K562 (cell line): ENCODE data around the gene FABP3. TPM values are rescaled to one million over a fixed set of nuclear protein-coding genes. Genes with fewer than 3 reads are reported as not detected.

ENCODE experiments used
- CBX5 ChIP-seq: IDR thresholded peaks from 2 replicates; pipeline ENCODE4 v1.6.1; 2014; ENCODE audit warnings: low read depth, borderline replicate concordance
- EZH2 ChIP-seq: IDR thresholded peaks from 2 replicates; pipeline ENCODE4 v1.6.1; 2012; ENCODE audit warnings: low read depth, mild to moderate bottlenecking, inconsistent platforms, low read length, borderline replicate concordance
- FOXJ3 ChIP-seq: sonication (generic); formaldehyde crosslinking; IDR thresholded peaks from 2 replicates; pipeline ENCODE4 v1.4.0; 2020; ENCODE audit warnings: mild to moderate bottlenecking, missing genetic modification reagents
- GABPB2 ChIP-seq: fragments of 250-450 bp; sonication (Bioruptor Pico); conservative IDR thresholded peaks from 2 replicates; pipeline ENCODE4 v1.5.1; 2021; ENCODE audit warnings: mild to moderate bottlenecking
- JUND ChIP-seq, 2 experiments: IDR thresholded peaks; 2 replicates in 1 of 2; 3 replicates in 1 of 2; pipeline ENCODE4 v1.6.1; 2011; ENCODE audit warnings: borderline replicate concordance in 2 of 2, low read depth in 2 of 2, low read length in 2 of 2, improper control_type of control experiment in 1 of 2, missing biosample characterization in 1 of 2, missing genetic modification characterization in 1 of 2, missing genetic modification reagents in 1 of 2
- KAT7 ChIP-seq: sonication (generic); formaldehyde crosslinking; IDR thresholded peaks from 2 replicates; pipeline ENCODE4 v1.8.0; 2022; ENCODE audit warnings: missing genetic modification reagents, mild to moderate bottlenecking, borderline replicate concordance
- LEF1 ChIP-seq: fragments of 450-650 bp; IDR thresholded peaks from 2 replicates; pipeline ENCODE4 v1.6.1; 2016; ENCODE audit warnings: mild to moderate bottlenecking
- MCM3 ChIP-seq: fragments of 450-650 bp; IDR thresholded peaks from 2 replicates; pipeline ENCODE4 v1.6.1; 2016
- NR2F6 ChIP-seq: fragments of 450-650 bp; formaldehyde crosslinking; IDR thresholded peaks from 2 replicates; pipeline ENCODE4 v1.4.0; 2020; ENCODE audit warnings: mild to moderate bottlenecking
- POLR3G ChIP-seq: IDR thresholded peaks from 2 replicates; pipeline ENCODE4 v1.6.1; 2011; ENCODE audit not compliant: insufficient read length, insufficient replicate concordance; ENCODE audit errors: extremely low read depth
- PTRF ChIP-seq: fragments of 450-650 bp; IDR thresholded peaks from 2 replicates; pipeline ENCODE4 v1.6.1; 2016; ENCODE audit warnings: mild to moderate bottlenecking, missing genetic modification characterization, missing compliant biosample characterization
- RFX1 ChIP-seq: fragments of 450-650 bp; IDR thresholded peaks from 2 replicates; pipeline ENCODE4 v1.6.1; 2016; ENCODE audit warnings: mild to moderate bottlenecking, moderate library complexity
- ZNF436 ChIP-seq: fragments of 250-450, 450-650 bp; sonication (Bioruptor Pico); formaldehyde crosslinking; IDR thresholded peaks from 2 replicates; pipeline ENCODE4 v1.7.0; 2020; ENCODE audit warnings: mild to moderate bottlenecking
- ZNF57 ChIP-seq: fragments of 450-650 bp; formaldehyde crosslinking; IDR thresholded peaks from 2 replicates; pipeline ENCODE4 v1.4.0; 2020; ENCODE audit warnings: mild to moderate bottlenecking, moderate library complexity
- ZNF589 ChIP-seq: fragments of 200-800 bp; sonication (Bioruptor generic); IDR thresholded peaks from 2 replicates; pipeline ENCODE4 v1.6.1; 2016; ENCODE audit warnings: low read depth, missing genetic modification characterization, missing compliant biosample characterization
- ZNF644 ChIP-seq: fragments of 200-800 bp; sonication (Bioruptor generic); IDR thresholded peaks from 2 replicates; pipeline ENCODE4 v1.6.1; 2016; ENCODE audit warnings: low read depth, missing genetic modification characterization, missing compliant biosample characterization
- ZNF785 ChIP-seq: fragments of 250-450 bp; sonication (Bioruptor Pico); IDR thresholded peaks from 2 replicates; pipeline ENCODE4 v1.4.0; 2020; ENCODE audit warnings: mild to moderate bottlenecking
- ZNF79 ChIP-seq: fragments of 250-450 bp; sonication (Bioruptor Pico); IDR thresholded peaks from 2 replicates; pipeline ENCODE4 v1.4.0; 2020; ENCODE audit warnings: low read depth, mild to moderate bottlenecking, moderate library complexity
- polyA plus RNA-seq, 8 experiments: library from polyadenylated mRNA; depleted of rRNA in 4 of 8; stranded (reverse) in 5 of 8; unstranded in 3 of 8; fragments of >200 nt; fragmentation: Nextera tagmentation in 2 of 8; fragmentation: Illumina TruSeq in 1 of 8; extraction: Ambion mirVana in 2 of 8; extraction: Trizol in 1 of 8; gene quantifications; 2 replicates each; pipeline versions ENCODE4 v1.2.1 to v1.2.3, GENCODE V29; 2011 to 2014; ENCODE audit warnings: inconsistent platforms in 1 of 8, missing spikeins in 1 of 8
- total RNA-seq, 7 experiments: library from RNA; depleted of rRNA in 6 of 7; stranded (reverse); fragments of >200 nt in 6 of 7; fragmentation: Illumina TruSeq in 2 of 7; extraction: Trizol in 2 of 7; gene quantifications; 2 replicates each; pipeline versions ENCODE4 v1.2.1 to v1.2.3, GENCODE V29; 2011 to 2021; ENCODE audit warnings: low replicate concordance in 1 of 7
- TF ChIP-seq, protein P1 (sequence below), 2 experiments: fragments of 150-350 bp in 1 of 2; IDR thresholded peaks; 2 replicates each; pipeline ENCODE4 v1.6.1; 2012 to 2016; ENCODE audit warnings: low read depth in 2 of 2, low read length in 2 of 2, mild to moderate bottlenecking in 1 of 2, moderate library complexity in 1 of 2
- TF ChIP-seq, protein P2 (sequence below): IDR thresholded peaks from 3 replicates; pipeline ENCODE4 v1.6.1; 2011; ENCODE audit warnings: borderline replicate concordance, mild to moderate bottlenecking; ENCODE audit not compliant: insufficient read length, insufficient read depth
- TF ChIP-seq, protein P3 (sequence below): fragments of 250-450 bp; sonication (Bioruptor Pico); IDR thresholded peaks from 2 replicates; pipeline ENCODE4 v1.8.0; 2021; ENCODE audit warnings: borderline replicate concordance, mild to moderate bottlenecking, moderate library complexity; ENCODE audit not compliant: poor library complexity, severe bottlenecking

Gene FABP3
- total and polyA plus RNA-seq, 9 of the 15 experiments (the other 6 are each of a cell fraction or from before 2014, with no cell fraction given) = 0.22 TPM; not detected in 8

DNA sequence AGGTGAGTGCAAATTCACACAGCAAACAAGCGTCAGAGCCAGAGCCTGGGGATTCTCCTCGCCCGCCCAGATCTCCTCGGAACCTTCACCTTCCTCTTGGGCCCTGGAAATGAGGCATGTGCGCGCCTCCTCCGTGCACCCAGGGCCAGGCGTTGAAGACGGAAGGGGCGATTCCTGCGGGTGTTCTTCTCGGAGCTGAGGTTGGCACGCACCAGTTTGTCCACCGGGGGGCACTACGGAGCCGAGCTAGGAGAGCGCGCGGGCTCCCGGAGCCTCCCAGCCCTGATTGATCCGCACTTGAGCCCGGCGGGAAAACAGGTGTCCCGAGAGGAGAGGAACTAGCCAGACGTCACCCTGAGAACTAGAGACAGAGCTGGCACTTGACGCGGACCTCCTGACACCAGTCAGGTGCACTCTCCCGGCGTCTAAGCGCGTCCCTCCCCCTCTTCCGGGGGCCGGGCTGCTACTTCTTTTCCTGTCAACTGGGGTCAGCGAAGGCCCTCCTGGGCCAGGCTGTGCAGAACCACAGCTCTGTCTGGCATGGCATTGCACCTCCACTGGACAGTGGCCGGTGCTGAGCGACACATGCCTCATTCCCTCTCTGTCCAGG is 21.8 kb upstream of the FABP3 start (continued):
- TF ChIP-seq, protein P1, sequence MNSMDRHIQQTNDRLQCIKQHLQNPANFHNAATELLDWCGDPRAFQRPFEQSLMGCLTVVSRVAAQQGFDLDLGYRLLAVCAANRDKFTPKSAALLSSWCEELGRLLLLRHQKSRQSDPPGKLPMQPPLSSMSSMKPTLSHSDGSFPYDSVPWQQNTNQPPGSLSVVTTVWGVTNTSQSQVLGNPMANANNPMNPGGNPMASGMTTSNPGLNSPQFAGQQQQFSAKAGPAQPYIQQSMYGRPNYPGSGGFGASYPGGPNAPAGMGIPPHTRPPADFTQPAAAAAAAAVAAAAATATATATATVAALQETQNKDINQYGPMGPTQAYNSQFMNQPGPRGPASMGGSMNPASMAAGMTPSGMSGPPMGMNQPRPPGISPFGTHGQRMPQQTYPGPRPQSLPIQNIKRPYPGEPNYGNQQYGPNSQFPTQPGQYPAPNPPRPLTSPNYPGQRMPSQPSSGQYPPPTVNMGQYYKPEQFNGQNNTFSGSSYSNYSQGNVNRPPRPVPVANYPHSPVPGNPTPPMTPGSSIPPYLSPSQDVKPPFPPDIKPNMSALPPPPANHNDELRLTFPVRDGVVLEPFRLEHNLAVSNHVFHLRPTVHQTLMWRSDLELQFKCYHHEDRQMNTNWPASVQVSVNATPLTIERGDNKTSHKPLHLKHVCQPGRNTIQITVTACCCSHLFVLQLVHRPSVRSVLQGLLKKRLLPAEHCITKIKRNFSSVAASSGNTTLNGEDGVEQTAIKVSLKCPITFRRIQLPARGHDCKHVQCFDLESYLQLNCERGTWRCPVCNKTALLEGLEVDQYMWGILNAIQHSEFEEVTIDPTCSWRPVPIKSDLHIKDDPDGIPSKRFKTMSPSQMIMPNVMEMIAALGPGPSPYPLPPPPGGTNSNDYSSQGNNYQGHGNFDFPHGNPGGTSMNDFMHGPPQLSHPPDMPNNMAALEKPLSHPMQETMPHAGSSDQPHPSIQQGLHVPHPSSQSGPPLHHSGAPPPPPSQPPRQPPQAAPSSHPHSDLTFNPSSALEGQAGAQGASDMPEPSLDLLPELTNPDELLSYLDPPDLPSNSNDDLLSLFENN (IDR thresholded peaks at IDR 0.05; ENCODE audit: low read depth in 2 of 2, low read length in 2 of 2) = no peak
- TF ChIP-seq JUND (IDR thresholded peaks at IDR 0.05; ENCODE audit: borderline replicate concordance, low read depth, low read length) (0 out of 2 replicates have a peak, but pooled peaks have one; percentile 39), JUND (tag; IDR thresholded peaks at IDR 0.05; ENCODE audit: borderline replicate concordance, low read depth, low read length) (peak; percentile 25; the same call in 1 of the 3 replicates), GABPB2 (CRISPR knock-in tag) (no peak), ZNF79 (CRISPR knock-in tag) (no peak), ZNF436 (no peak), MCM3 (no peak), KAT7 (CRISPR knock-in tag) (no peak), ZNF644 (no peak), RFX1 (no peak), PTRF (tag) (no peak), NR2F6 (no peak), ZNF785 (CRISPR knock-in tag) (no peak), POLR3G (no peak), CBX5 (no peak), ZNF589 (CRISPR knock-in tag) (no peak), ZNF57 (no peak), FOXJ3 (CRISPR knock-in tag) (no peak), EZH2 (no peak), LEF1 (no peak)
- TF ChIP-seq, protein P2, sequence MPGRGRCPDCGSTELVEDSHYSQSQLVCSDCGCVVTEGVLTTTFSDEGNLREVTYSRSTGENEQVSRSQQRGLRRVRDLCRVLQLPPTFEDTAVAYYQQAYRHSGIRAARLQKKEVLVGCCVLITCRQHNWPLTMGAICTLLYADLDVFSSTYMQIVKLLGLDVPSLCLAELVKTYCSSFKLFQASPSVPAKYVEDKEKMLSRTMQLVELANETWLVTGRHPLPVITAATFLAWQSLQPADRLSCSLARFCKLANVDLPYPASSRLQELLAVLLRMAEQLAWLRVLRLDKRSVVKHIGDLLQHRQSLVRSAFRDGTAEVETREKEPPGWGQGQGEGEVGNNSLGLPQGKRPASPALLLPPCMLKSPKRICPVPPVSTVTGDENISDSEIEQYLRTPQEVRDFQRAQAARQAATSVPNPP = no peak
- TF ChIP-seq, protein P3, sequence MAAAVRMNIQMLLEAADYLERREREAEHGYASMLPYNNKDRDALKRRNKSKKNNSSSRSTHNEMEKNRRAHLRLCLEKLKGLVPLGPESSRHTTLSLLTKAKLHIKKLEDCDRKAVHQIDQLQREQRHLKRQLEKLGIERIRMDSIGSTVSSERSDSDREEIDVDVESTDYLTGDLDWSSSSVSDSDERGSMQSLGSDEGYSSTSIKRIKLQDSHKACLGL (CRISPR knock-in tag) = no peak
